Fibroblast of gingiva (primary cell): ENCODE data around the gene AKR1A1.
A peak's percentile ranks its signal among the peaks of the same experiment; 100 is the strongest.
"Not testable (repeated sequence)": the region's sequence is repeated elsewhere in the genome, so short reads cannot be mapped to it uniquely, and the experiment has no call there.

ENCODE experiments used
- DNase-seq: peaks from one replicate; pipeline ENCODE4 v3.0.0-alpha.2; 2011; ENCODE audit warnings: low read depth

AKR1A1 gene

GRCh38 chr1:45569962-45570581, 19.4 kb downstream of the AKR1A1 start:
- peak; percentile 65 for DNase-seq

GRCh38 chr1:45570631-45571030, 20.0 kb downstream of the AKR1A1 start:
- DNase-seq: no peak

GRCh38 chr1:45573231-45573804, 22.7 kb downstream of the AKR1A1 start:
- DNase-seq: no peak

- no peak for DNase-seq
Measured at GRCh38 chr1:45574105-45574626, 23.5 kb downstream of the AKR1A1 start.

- peak; percentile 96 for DNase-seq
Measured at GRCh38 chr1:45583264-45583665, 32.6 kb downstream of the AKR1A1 start.

- DNase-seq: peak; percentile 72
Measured at GRCh38 chr1:45583666-45584350, 33.2 kb downstream of the AKR1A1 start, which contains the start of gene NASP. NASP (plus strand) TSS chr1:45584041; CDS start chr1:45584147, 106 bp downstream.

GRCh38 chr1:45584351-45585109, 33.9 kb downstream of the AKR1A1 start:
- DNase-seq: peak; percentile 80

GRCh38 chr1:45585110-45585426, 34.4 kb downstream of the AKR1A1 start:
- DNase-seq: peak; percentile 78

GRCh38 chr1:45585496-45586075, 35.0 kb downstream of the AKR1A1 start:
- DNase-seq: no peak

- DNase-seq: no peak
Measured at GRCh38 chr1:45586769-45587168, 36.1 kb downstream of the AKR1A1 start.

- DNase-seq: no peak
Measured at GRCh38 chr1:45589861-45590260, 39.2 kb downstream of the AKR1A1 start.

- no peak for DNase-seq
Measured at GRCh38 chr1:45594412-45594811, 43.8 kb downstream of the AKR1A1 start.

GRCh38 chr1:45596765-45597164, 46.1 kb downstream of the AKR1A1 start:
- DNase-seq: not testable (repeated sequence)

- no peak for DNase-seq
Measured at GRCh38 chr1:45604239-45604638, 53.6 kb downstream of the AKR1A1 start.

- no peak for DNase-seq
Measured at GRCh38 chr1:45607404-45608074, 56.9 kb downstream of the AKR1A1 start.

GRCh38 chr1:45608175-45609156, 57.8 kb downstream of the AKR1A1 start:
- DNase-seq: no peak

GRCh38 chr1:45610589-45611226, 60.1 kb downstream of the AKR1A1 start:
- DNase-seq: no peak

GRCh38 chr1:45612941-45613579, 62.4 kb downstream of the AKR1A1 start:
- no peak for DNase-seq

- no peak for DNase-seq
Measured at GRCh38 chr1:45615885-45616284, 65.3 kb downstream of the AKR1A1 start.
